ENCODE measurements around the gene DOCK2. TPM values are rescaled to one million over a fixed set of nuclear protein-coding genes. Genes with fewer than 3 reads are reported as not detected.

Gene DOCK2
- total RNA-seq, 6 donors from 2014 or later: 46.7 to 150 (median 73.8) TPM

GRCh38 chr5:169918228-169918627 is 281.2 kb downstream of the DOCK2 start:
- TF ChIP-seq CTCF (IDR thresholded peaks at IDR 0.05) (no peak), EP300 (IDR thresholded peaks at IDR 0.05) (no peak), POLR2AphosphoS5 (IDR thresholded peaks at IDR 0.05) (no peak), POLR2A (IDR thresholded peaks at IDR 0.05) (no peak)
- ATAC-seq (ENCODE audit: low FRiP score in 2 of 2) (no peak), DNase-seq (no peak)
- WGBS, 2 donors: 86 to 87% methylated on average over 2 of the region's 2 CpGs
- Histone ChIP-seq H3K9me3 (no peaks in the 10 kb centered on the region), H3K4me3 (no peak overlapping the region), H3K4me1 (no peaks in the 10 kb centered on the region), H3K27me3 (no peaks in the 10 kb centered on the region), H3K27ac (no peak overlapping the region), H3K36me3 (no peaks in the 10 kb centered on the region)

- no peaks in the 10 kb centered on the region for H3K27me3 ChIP-seq
- no peaks in the 10 kb centered on the region for H3K9me3 ChIP-seq
- no peak overlapping the region for H3K27ac ChIP-seq
- no peak for TF ChIP-seq POLR2A (IDR thresholded peaks at IDR 0.05)
- WGBS, 2 donors: 77 to 85% methylated on average over 3 of the region's 3 CpGs
- ATAC-seq (ENCODE audit: low FRiP score in 2 of 2) (no peak), DNase-seq (no peak)
- no peaks in the 10 kb centered on the region for H3K4me1 ChIP-seq
- H3K36me3 ChIP-seq: no peaks in the 10 kb centered on the region
- no peak overlapping the region for H3K4me3 ChIP-seq
Observed at GRCh38 chr5:169920474-169920873, 283.4 kb downstream of the DOCK2 start.

- no peaks in the 10 kb centered on the region for H3K27me3 ChIP-seq
- WGBS, 2 donors: 45 to 49% methylated on average over 3 of the region's 3 CpGs
- no peaks in the 10 kb centered on the region for H3K9me3 ChIP-seq
- no peak for DNase-seq
- TF ChIP-seq EP300 (IDR thresholded peaks at IDR 0.05) (no peak), POLR2AphosphoS5 (IDR thresholded peaks at IDR 0.05) (no peak), POLR2A (IDR thresholded peaks at IDR 0.05) (no peak), CTCF (IDR thresholded peaks at IDR 0.05) (no peak)
- H3K27ac ChIP-seq: no peak overlapping the region
- no peak overlapping the region for H3K4me3 ChIP-seq
- no peaks in the 10 kb centered on the region for H3K4me1 ChIP-seq
- ATAC-seq (ENCODE audit: low FRiP score in 2 of 2): no peak
- no peaks in the 10 kb centered on the region for H3K36me3 ChIP-seq
Observed at GRCh38 chr5:169921384-169921783, 284.3 kb downstream of the DOCK2 start.

GRCh38 chr5:169921949-169922348 is 284.9 kb downstream of the DOCK2 start:
- Histone ChIP-seq H3K4me1 (no peaks in the 10 kb centered on the region), H3K9me3 (no peaks in the 10 kb centered on the region), H3K27ac (no peak overlapping the region), H3K36me3 (no peaks in the 10 kb centered on the region), H3K4me3 (no peak overlapping the region), H3K27me3 (no peaks in the 10 kb centered on the region)
- no peak for DNase-seq
- TF ChIP-seq CTCF (IDR thresholded peaks at IDR 0.05) (no peak), EP300 (IDR thresholded peaks at IDR 0.05) (no peak), POLR2AphosphoS5 (IDR thresholded peaks at IDR 0.05) (no peak), POLR2A (IDR thresholded peaks at IDR 0.05) (no peak)
- ATAC-seq (ENCODE audit: low FRiP score in 2 of 2): no peak
- 45 to 54% methylated on average over 1 of the region's 1 CpG for WGBS, 2 donors

DNA sequence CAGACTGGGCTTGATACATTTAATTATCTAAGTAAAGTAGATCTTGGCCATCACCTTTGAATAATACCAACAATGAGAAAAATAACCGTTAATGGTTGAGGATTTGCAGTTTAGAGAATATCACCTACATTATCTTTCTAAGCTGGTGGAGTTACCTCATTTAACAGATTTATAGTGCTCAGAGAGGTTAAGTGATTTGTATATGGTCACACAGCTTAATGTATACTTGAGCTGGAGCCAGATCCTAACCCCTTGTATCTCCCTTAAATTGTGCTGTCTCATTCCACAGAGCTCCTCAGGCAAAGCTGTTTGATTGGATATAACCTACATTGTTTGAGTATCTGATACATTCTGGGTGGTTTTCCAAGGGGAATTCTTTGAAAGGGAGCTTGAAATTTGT is 285.4 kb downstream of the DOCK2 start:
- no peak for TF ChIP-seq EP300 (IDR thresholded peaks at IDR 0.05)
- no peak for TF ChIP-seq POLR2AphosphoS5 (IDR thresholded peaks at IDR 0.05)
- no peak for TF ChIP-seq POLR2A (IDR thresholded peaks at IDR 0.05)
- no peak for TF ChIP-seq CTCF (IDR thresholded peaks at IDR 0.05)
- Histone ChIP-seq H3K4me3 (no peak overlapping the region), H3K27ac (no peak overlapping the region), H3K36me3 (no peaks in the 10 kb centered on the region), H3K27me3 (no peaks in the 10 kb centered on the region), H3K9me3 (no peaks in the 10 kb centered on the region), H3K4me1 (no peaks in the 10 kb centered on the region)
- no peak for DNase-seq
- no peak for ATAC-seq (ENCODE audit: low FRiP score in 2 of 2)
- WGBS, 2 donors: 94 to 100% methylated on average over 1 of the region's 1 CpG

Data from upper lobe of left lung (tissue), 6 donors.